HUES6 (cell line): ENCODE data around the gene TNPO3.

ENCODE experiments used
- H3K27ac ChIP-seq: 2 replicates; pipeline ENCODE4 v1.7.0; 2013; ENCODE audit warnings: low read depth, mild to moderate bottlenecking, low read length, inconsistent platforms
- H3K27me3 ChIP-seq: 2 replicates; pipeline ENCODE4 v1.6.1; 2013; ENCODE audit warnings: low read length; ENCODE audit not compliant: control insufficient read depth, insufficient read depth
- H3K36me3 ChIP-seq: 2 replicates; pipeline ENCODE4 v1.6.1; 2013; ENCODE audit warnings: low read length; ENCODE audit not compliant: control insufficient read depth, insufficient read depth
- H3K4me1 ChIP-seq: 2 replicates; pipeline ENCODE4 v1.6.1; 2013; ENCODE audit warnings: low read length; ENCODE audit not compliant: control insufficient read depth, insufficient read depth
- H3K4me3 ChIP-seq: 2 replicates; pipeline ENCODE4 v1.5.1; 2013; ENCODE audit warnings: low read depth, low read length
- H3K9ac ChIP-seq: one replicate; pipeline ENCODE4 v1.6.1; 2013; ENCODE audit warnings: mild to moderate bottlenecking, low read length
- H3K9me3 ChIP-seq: 2 replicates; pipeline ENCODE4 v1.6.1; 2013; ENCODE audit warnings: low read depth, low read length; ENCODE audit not compliant: control insufficient read depth, insufficient read depth

TNPO3 gene

DNA sequence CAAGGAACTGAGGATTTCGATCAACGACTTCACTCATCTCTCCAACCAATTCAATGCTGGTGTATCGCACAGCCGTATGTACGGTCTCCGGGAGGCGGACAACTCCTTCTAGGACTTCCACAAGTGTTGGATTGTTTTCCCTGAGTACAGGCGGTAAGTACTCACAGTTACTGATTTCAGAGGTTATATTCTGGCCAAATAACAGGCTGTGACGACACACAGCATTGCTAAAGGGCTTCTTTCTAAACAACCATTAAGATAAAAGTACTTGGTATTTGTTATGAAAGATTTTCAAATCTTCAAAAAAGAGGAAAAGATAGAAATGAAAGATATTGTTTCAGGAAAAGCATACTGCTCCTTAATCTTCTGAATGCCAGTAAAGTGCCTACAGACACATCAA is 65.0 kb downstream of the TNPO3 start:
- H3K27ac ChIP-seq, result no peak overlapping the region
- no peaks in the 10 kb centered on the region for H3K9me3 ChIP-seq
- H3K9ac ChIP-seq, result no peak overlapping the region
- peaks cover 91% of the 10 kb centered on the region for H3K36me3 ChIP-seq
- H3K27me3 ChIP-seq, result no peaks in the 10 kb centered on the region
- peaks cover 16% of the 10 kb centered on the region for H3K4me1 ChIP-seq
- H3K4me3 ChIP-seq, result no peak overlapping the region

DNA sequence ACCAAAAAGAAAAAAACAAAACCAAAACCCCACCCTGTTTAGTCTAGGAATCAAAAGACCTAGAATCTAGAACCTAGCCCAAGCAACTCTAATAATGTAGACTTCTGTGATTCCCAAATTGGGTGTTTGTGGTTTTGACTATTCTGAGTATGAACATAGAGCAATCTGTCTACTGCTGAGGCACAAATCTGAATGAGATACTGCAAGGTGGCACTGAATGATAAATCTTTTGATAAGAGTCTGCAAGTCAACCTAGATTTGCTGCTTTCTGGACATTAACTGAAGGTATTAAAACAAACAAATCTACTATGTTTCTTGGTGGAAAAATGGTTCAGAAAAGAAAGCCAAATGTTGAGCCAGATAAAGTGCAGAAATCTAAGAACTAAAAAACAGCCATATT is 66.5 kb downstream of the TNPO3 start:
- Histone ChIP-seq H3K9me3 (no peaks in the 10 kb centered on the region), H3K4me3 (no peak overlapping the region), H3K4me1 (peaks cover 16% of the 10 kb centered on the region), H3K9ac (no peak overlapping the region), H3K36me3 (peaks cover 92% of the 10 kb centered on the region), H3K27me3 (no peaks in the 10 kb centered on the region), H3K27ac (no peak overlapping the region)

DNA sequence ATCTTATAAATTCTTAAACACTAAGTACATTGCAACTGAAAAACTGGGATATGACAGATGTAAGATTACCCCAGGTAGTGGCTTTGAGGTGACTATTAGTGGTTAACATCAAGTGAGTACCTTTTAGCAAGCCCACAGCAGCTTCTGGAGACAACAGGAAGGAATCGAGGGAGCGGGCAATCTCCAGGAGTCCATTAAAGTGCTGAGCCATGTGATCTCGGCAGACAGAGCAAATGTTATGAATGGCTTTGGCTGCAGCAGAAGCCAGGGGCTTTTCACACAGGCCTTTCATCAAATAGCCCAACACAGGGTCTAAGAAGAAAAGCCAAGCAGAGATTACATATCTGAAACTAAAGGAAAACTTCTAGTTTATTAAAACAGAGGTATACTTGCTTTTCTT is 68.3 kb downstream of the TNPO3 start:
- no peak overlapping the region for H3K4me3 ChIP-seq
- peaks cover 94% of the 10 kb centered on the region for H3K36me3 ChIP-seq
- no peak overlapping the region for H3K9ac ChIP-seq
- H3K27me3 ChIP-seq, result no peaks in the 10 kb centered on the region
- no peak overlapping the region for H3K27ac ChIP-seq
- peaks cover 16% of the 10 kb centered on the region for H3K4me1 ChIP-seq
- no peaks in the 10 kb centered on the region for H3K9me3 ChIP-seq

DNA sequence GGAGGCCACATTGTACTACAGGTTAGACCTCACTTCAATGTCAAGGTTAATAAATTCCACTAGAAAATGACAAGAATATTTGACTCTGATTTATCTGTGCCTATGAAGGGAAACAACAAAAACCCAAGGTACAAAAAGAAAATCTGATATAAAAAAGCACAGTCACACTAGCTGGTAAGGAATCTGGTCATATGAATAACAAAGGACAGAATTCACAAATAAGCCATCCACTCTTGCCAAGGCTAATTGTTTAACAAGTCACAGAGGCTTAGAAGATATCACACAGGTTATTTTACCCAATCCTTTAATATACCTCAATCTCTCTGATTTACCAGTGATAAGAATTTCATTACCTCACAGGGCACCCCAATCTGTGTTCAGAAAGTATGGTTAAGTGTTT is 69.3 kb downstream of the TNPO3 start:
- Histone ChIP-seq H3K9ac (no peak overlapping the region), H3K36me3 (peaks cover 94% of the 10 kb centered on the region), H3K4me3 (no peak overlapping the region), H3K4me1 (peaks cover 16% of the 10 kb centered on the region), H3K27me3 (no peaks in the 10 kb centered on the region), H3K27ac (no peak overlapping the region; the same call in 1 of the 2 replicates), H3K9me3 (no peaks in the 10 kb centered on the region)

DNA sequence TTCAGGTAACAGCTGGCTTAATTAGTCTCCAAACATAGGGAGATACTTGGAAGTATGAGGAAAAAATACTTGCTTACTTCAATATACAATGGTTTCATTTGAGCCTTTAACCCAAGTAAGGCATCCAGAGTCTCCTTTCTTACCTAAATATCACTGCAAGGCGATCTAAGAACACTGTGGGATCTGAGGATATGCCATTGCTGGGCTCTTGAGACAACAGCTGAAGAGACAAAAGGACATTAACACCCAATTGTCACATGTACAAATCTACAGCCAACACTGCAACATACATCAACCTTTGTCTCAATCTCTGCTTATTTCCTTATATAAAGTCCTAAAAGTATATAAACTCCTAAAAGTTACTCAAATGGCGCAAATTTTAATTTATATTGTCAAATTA is 72.8 kb downstream of the TNPO3 start:
- H3K4me3 ChIP-seq, result no peak overlapping the region
- H3K9ac ChIP-seq, result no peak overlapping the region
- H3K36me3 ChIP-seq, result peaks cover 95% of the 10 kb centered on the region
- no peaks in the 10 kb centered on the region for H3K27me3 ChIP-seq
- H3K9me3 ChIP-seq, result no peaks in the 10 kb centered on the region
- peaks cover 12% of the 10 kb centered on the region for H3K4me1 ChIP-seq
- no peak overlapping the region for H3K27ac ChIP-seq

DNA sequence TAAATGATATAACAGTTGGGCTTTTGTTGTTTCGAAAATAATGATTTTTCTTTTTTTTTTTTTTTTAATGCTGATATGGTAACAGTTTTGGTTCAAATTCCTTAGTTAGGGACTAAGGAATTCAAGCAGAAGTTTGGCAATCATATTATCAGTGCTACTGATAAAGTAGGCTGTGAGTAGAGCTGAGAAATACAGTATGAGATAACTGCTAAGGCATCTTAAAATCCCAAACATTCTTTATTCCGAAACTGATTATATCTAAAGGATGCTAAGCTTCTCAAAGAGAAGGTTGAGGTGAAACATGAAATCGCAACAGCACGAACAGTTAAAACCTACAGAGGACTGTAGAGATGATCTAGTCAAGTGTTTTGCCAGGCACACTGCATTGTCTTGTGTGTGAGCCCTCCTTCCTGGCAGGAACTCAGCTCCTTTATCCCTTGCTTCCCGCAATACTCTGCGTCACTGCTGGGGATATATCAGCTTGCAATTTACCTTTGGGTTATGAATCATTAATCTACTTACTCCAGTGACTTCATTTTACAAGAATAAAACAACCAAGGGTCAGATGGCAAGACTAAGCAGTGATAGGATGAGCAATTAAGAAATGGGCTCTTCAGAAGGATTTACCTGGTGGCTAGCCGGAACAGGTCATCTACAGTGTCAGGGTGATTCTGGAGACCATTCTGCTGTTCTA is 80.5 kb downstream of the TNPO3 start:
- Histone ChIP-seq H3K27ac (no peak overlapping the region), H3K4me3 (no peak overlapping the region), H3K9me3 (no peaks in the 10 kb centered on the region), H3K9ac (no peak overlapping the region), H3K36me3 (peaks cover 92% of the 10 kb centered on the region), H3K27me3 (no peaks in the 10 kb centered on the region), H3K4me1 (no peaks in the 10 kb centered on the region)

DNA sequence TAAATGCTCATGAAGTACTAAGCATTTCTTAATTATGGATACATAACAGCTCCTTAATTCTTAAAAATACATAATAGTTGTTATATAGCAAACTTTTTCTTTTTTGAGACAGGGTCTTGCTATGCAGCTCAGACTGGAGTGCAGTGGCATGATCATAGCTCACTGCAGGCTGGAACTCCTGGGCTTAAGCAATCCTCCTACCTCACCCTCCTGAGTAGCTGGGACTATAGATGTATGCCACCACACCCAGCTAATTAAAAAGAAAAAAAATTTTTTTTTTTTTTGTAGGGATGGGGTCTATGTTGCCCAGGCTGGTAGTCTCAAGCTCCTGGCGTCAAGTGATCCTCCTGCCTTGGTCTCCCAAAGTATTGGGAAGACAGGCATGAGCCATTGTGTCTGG is 86.3 kb downstream of the TNPO3 start:
- Histone ChIP-seq H3K4me3 (no peak overlapping the region), H3K27ac (no peak overlapping the region), H3K27me3 (no peaks in the 10 kb centered on the region), H3K9ac (no peak overlapping the region), H3K9me3 (no peaks in the 10 kb centered on the region), H3K36me3 (peaks cover 91% of the 10 kb centered on the region), H3K4me1 (no peaks in the 10 kb centered on the region)

DNA sequence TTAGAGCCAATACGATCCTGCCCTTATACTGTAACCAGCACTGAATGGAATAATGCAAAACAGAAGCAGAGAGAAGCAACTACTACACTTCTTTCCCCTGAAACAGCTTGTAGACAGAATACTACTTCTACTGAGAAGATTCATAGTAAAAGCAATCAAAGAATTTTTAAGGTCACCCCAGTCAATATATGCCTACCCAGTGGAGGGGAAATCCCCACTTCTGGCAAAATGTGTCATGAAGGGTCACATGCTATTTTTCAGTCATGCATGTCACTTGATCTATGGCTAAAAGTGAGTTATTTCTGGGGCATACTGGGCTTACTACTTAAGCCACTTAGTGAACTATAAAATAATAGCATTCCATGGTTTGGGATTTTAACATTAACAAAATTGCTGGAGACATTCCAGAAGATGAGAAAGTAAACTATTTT is 91.6 kb downstream of the TNPO3 start:
- Histone ChIP-seq H3K27ac (no peak overlapping the region), H3K9ac (no peak overlapping the region), H3K36me3 (peaks cover 85% of the 10 kb centered on the region)

DNA sequence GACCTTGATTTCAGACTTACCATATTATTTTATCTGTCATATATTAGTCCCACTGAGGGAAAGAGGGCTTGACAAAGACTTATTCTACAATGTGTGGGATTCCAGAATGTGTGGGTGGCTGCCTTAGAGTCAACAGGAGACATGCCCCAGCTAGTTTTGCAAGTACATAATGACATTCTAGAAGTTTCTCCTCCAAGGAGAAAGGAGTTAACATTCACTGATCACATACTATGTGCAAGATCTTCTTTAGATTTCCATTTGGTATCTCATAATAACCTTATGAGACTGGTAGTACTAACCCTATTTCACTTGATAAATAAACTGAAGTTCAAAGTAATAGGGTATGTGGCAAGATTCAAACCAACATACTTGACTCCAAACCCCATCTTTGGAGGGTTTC is 92.0 kb downstream of the TNPO3 start:
- H3K27me3 ChIP-seq, result no peaks in the 10 kb centered on the region
- H3K4me3 ChIP-seq, result no peak overlapping the region
- H3K36me3 ChIP-seq, result peaks cover 84% of the 10 kb centered on the region
- H3K9me3 ChIP-seq, result no peaks in the 10 kb centered on the region
- H3K4me1 ChIP-seq, result no peaks in the 10 kb centered on the region
- no peak overlapping the region for H3K9ac ChIP-seq
- H3K27ac ChIP-seq, result no peak overlapping the region

More for the DNA sequence above, 91.6 kb downstream of the TNPO3 start:
- Histone ChIP-seq H3K4me3 (no peak overlapping the region), H3K4me1 (no peaks in the 10 kb centered on the region), H3K27me3 (no peaks in the 10 kb centered on the region), H3K9me3 (no peaks in the 10 kb centered on the region)

DNA sequence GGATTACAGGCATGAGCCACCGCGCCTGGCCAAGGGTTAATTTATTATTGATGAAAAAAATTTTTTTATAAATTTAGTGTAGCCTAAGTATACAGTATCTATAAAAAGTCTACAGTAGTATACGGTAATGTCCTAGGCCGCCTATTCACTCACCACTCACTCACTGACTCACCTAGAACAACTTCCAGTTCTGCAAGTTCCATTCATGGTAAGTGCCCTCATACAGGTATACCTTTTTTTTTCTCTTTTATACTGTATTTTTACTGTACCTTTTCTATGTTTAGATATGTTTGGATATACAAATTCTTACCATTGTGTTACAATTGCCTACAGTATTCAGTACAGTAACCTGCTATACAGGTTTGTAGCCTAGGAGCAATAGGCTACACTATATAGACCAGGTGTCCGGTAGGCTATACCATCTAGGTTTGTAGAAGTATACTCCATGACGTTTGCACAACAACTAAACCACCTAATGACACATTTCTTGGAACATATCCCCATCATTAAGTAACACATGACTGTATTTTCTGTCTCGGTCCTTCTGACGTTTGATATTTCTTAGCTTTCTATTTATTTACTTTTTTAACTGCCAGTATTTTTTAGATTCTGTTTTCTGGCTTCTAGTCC is 93.8 kb downstream of the TNPO3 start:
- Histone ChIP-seq H3K9ac (no peak overlapping the region), H3K4me3 (no peak overlapping the region), H3K27ac (no peak overlapping the region), H3K36me3 (peaks cover 85% of the 10 kb centered on the region), H3K27me3 (no peaks in the 10 kb centered on the region), H3K9me3 (no peaks in the 10 kb centered on the region), H3K4me1 (no peaks in the 10 kb centered on the region)

DNA sequence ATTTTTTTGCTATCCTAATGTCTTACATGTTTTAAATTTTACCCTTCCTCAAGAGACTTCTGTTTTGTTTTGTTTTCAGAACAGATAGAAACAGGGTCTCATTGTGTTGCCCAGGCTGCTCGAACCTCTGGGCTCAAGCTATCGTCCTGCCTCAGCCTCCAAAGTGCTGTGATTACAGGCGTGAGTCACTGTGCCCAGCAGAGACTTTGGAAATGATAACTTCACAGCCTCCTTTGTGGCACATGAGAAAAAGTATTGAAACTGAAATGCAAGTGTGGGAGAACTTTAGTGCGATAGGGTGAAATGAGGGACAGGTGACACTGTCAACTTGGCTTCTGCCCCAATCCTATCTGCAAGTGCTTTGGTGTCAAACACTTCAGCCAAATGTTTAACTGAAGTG is 95.6 kb downstream of the TNPO3 start:
- Histone ChIP-seq H3K9ac (no peak overlapping the region), H3K27me3 (no peaks in the 10 kb centered on the region), H3K4me1 (peaks cover 11% of the 10 kb centered on the region), H3K36me3 (peaks cover 85% of the 10 kb centered on the region), H3K27ac (no peak overlapping the region), H3K4me3 (no peak overlapping the region), H3K9me3 (no peaks in the 10 kb centered on the region)
